ENCODE measurements around the gene A2ML1.

GRCh38 chr12:8906266-8907180 is 84.1 kb downstream of the A2ML1 start:
- TF ChIP-seq CTCF (IDR thresholded peaks at IDR 0.05) (no peak), POLR2AphosphoS5 (IDR thresholded peaks at IDR 0.05) (no peak), EP300 (IDR thresholded peaks at IDR 0.05) (no peak)

Measured in gastroesophageal sphincter (tissue), 3 donors.